Neural cell (in vitro differentiated cells): ENCODE data around the gene FBLN2. TPM values are rescaled to one million over a fixed set of nuclear protein-coding genes. Genes with fewer than 3 reads are reported as not detected.

Experiments
- H2AFZ ChIP-seq: fragments of 200-600, 300-800 bp; sonication (generic), shearing (Covaris generic); 2 replicates; pipeline ENCODE4 v1.6.0; 2014; ENCODE audit warnings: low read depth, mild to moderate bottlenecking, antibody characterized with exemption, low read length, moderate library complexity
- H3F3A ChIP-seq: fragments of 200-600 bp; shearing (Covaris generic); 2 replicates; pipeline ENCODE4 v1.6.1; 2016; ENCODE audit warnings: mild to moderate bottlenecking, moderate library complexity, mixed read lengths, antibody characterized with exemption, low read length; ENCODE audit not compliant: insufficient read depth, poor library complexity, severe bottlenecking
- H3K27ac ChIP-seq: fragments of 200-600, 300-800 bp; sonication (generic), shearing (Covaris generic); 2 replicates; pipeline ENCODE4 v1.5.1; 2014; ENCODE audit warnings: mild to moderate bottlenecking, low read length, moderate library complexity
- H3K27me3 ChIP-seq: fragments of 300-800, 200-600 bp; sonication (generic), shearing (Covaris generic); 2 replicates; pipeline ENCODE4 v1.6.0; 2014; ENCODE audit warnings: mild to moderate bottlenecking, low read depth, low read length, moderate library complexity; ENCODE audit not compliant: insufficient read depth
- H3K36me3 ChIP-seq: fragments of 300-800, 200-600 bp; sonication (generic), shearing (Covaris generic); 2 replicates; pipeline ENCODE4 v1.5.1; 2014; ENCODE audit warnings: mild to moderate bottlenecking, antibody characterized with exemption, low read length, moderate library complexity; ENCODE audit not compliant: insufficient read depth
- H3K4me2 ChIP-seq: fragments of 300-800, 200-600 bp; sonication (generic), shearing (Covaris generic); 2 replicates; pipeline ENCODE4 v1.6.0; 2014; ENCODE audit warnings: mild to moderate bottlenecking, low read length
- H3K4me3 ChIP-seq: fragments of 300-800, 200-600 bp; sonication (generic), shearing (Covaris generic); 2 replicates; pipeline ENCODE4 v1.5.1; 2014; ENCODE audit warnings: mild to moderate bottlenecking, low read length, moderate library complexity
- H3K79me2 ChIP-seq: fragments of 200-600 bp; shearing (Covaris generic); replicated peaks from 2 replicates; pipeline ENCODE4 v1.6.0; 2014; ENCODE audit warnings: mild to moderate bottlenecking, low read length, moderate library complexity; ENCODE audit not compliant: insufficient read depth
- H3K9ac ChIP-seq: fragments of 300-800, 200-600 bp; sonication (generic), shearing (Covaris generic); 2 replicates; pipeline ENCODE4 v1.6.1; 2016; ENCODE audit warnings: mild to moderate bottlenecking, low read length, mixed read lengths
- H3K9me2 ChIP-seq: fragments of 200-600 bp; shearing (Covaris generic); 2 replicates; pipeline ENCODE4 v1.6.1; 2016; ENCODE audit warnings: mild to moderate bottlenecking, low read length, mixed read lengths; ENCODE audit not compliant: insufficient read depth
- H3K9me3 ChIP-seq: fragments of 200-600, 300-800 bp; sonication (generic), shearing (Covaris generic); 2 replicates; pipeline ENCODE4 v1.6.1; 2016; ENCODE audit warnings: mild to moderate bottlenecking, mixed run types, low read length, moderate library complexity, mixed read lengths
- H4K20me1 ChIP-seq: fragments of 200-600 bp; shearing (Covaris generic); 2 replicates; pipeline ENCODE4 v1.6.1; 2016; ENCODE audit warnings: mild to moderate bottlenecking, mixed run types; ENCODE audit not compliant: insufficient read depth
- CTCF ChIP-seq: fragments of 450-650 bp; IDR thresholded peaks from 2 replicates; pipeline ENCODE4 v1.5.1; 2014; ENCODE audit warnings: antibody characterized with exemption, mild to moderate bottlenecking, moderate library complexity; ENCODE audit not compliant: poor library complexity, severe bottlenecking
- EP300 ChIP-seq: fragments of 450-650 bp; conservative IDR thresholded peaks from 2 replicates; pipeline ENCODE4 v1.6.1; 2014; ENCODE audit warnings: antibody characterized with exemption, mild to moderate bottlenecking, moderate library complexity; ENCODE audit not compliant: poor library complexity, severe bottlenecking
- EZH2 ChIP-seq: fragments of 200-600, 300-800 bp; shearing (Covaris generic), sonication (generic); IDR thresholded peaks from 2 replicates; pipeline ENCODE4 v1.6.1; 2014; ENCODE audit warnings: antibody characterized with exemption, low read length, borderline replicate concordance, mild to moderate bottlenecking; ENCODE audit not compliant: insufficient read depth, poor library complexity, severe bottlenecking
- MXI1 ChIP-seq: fragments of 450-650 bp; conservative IDR thresholded peaks from 2 replicates; pipeline ENCODE4 v1.6.1; 2014; ENCODE audit warnings: antibody characterized with exemption, mild to moderate bottlenecking; ENCODE audit not compliant: poor library complexity, severe bottlenecking
- POLR2AphosphoS5 ChIP-seq: IDR thresholded peaks from 2 replicates; pipeline ENCODE4 v1.6.1; 2012
- RAD21 ChIP-seq: fragments of 450-650 bp; conservative IDR thresholded peaks from 2 replicates; pipeline ENCODE4 v1.6.1; 2014; ENCODE audit warnings: antibody characterized with exemption, mild to moderate bottlenecking, moderate library complexity
- REST ChIP-seq: IDR thresholded peaks from 2 replicates; pipeline ENCODE4 v1.6.1; 2012; ENCODE audit warnings: borderline replicate concordance
- SMC3 ChIP-seq: fragments of 450-650 bp; conservative IDR thresholded peaks from 2 replicates; pipeline ENCODE4 v1.6.1; 2014; ENCODE audit warnings: antibody characterized with exemption, mild to moderate bottlenecking, moderate library complexity; ENCODE audit not compliant: poor library complexity
- TAF1 ChIP-seq: IDR thresholded peaks from 2 replicates; pipeline ENCODE4 v1.6.1; 2012; ENCODE audit warnings: low read depth
- polyA plus RNA-seq: library from polyadenylated mRNA; depleted of rRNA; stranded (reverse); fragments of >200 nt; gene quantifications from 2 replicates; pipeline ENCODE4 v1.2.3, GENCODE V29; 2014

The FBLN2 gene
- polyA plus RNA-seq, 1 donor from 2014 or later, result 0.37 TPM

- H3K4me2 ChIP-seq, result no peak overlapping the region
- no peak overlapping the region for H2AFZ ChIP-seq
- no peaks in the 10 kb centered on the region for H3K79me2 ChIP-seq
- no peak overlapping the region for H3K4me3 ChIP-seq
- H3K9me2 ChIP-seq, result no peaks in the 10 kb centered on the region
- no peaks in the 10 kb centered on the region for H3F3A ChIP-seq
- no peak overlapping the region for H3K27ac ChIP-seq
- H4K20me1 ChIP-seq, result no peaks in the 10 kb centered on the region
- TF ChIP-seq MXI1 (no peak), REST (no peak), EP300 (no peak), SMC3 (no peak), EZH2 (no peak), POLR2AphosphoS5 (no peak), RAD21 (no peak), CTCF (no peak)
- H3K9me3 ChIP-seq, result no peaks in the 10 kb centered on the region
- H3K9ac ChIP-seq, result no peak overlapping the region
- H3K27me3 ChIP-seq, result no peaks in the 10 kb centered on the region
- H3K36me3 ChIP-seq, result no peaks in the 10 kb centered on the region
Observed at GRCh38 chr3:13565581-13566452, 16.9 kb downstream of the FBLN2 start.

GRCh38 chr3:13566453-13566748 lies 17.5 kb downstream of the FBLN2 start:
- Histone ChIP-seq H3K27ac (no peak overlapping the region), H4K20me1 (no peaks in the 10 kb centered on the region), H3K9ac (no peak overlapping the region), H3F3A (no peaks in the 10 kb centered on the region), H3K79me2 (no peaks in the 10 kb centered on the region), H3K4me3 (no peak overlapping the region), H3K9me3 (no peaks in the 10 kb centered on the region), H3K9me2 (no peaks in the 10 kb centered on the region), H3K4me2 (no peak overlapping the region), H3K27me3 (no peaks in the 10 kb centered on the region), H3K36me3 (no peaks in the 10 kb centered on the region), H2AFZ (no peak overlapping the region)
- TF ChIP-seq TAF1 (no peak), EP300 (no peak), POLR2AphosphoS5 (no peak), SMC3 (no peak), REST (no peak), RAD21 (no peak), CTCF (no peak), EZH2 (no peak), MXI1 (no peak)
